H9 (cell line): Measurements from ENCODE around the gene EIF3M. TPM values are rescaled to one million over a fixed set of nuclear protein-coding genes. Genes with fewer than 3 reads are reported as not detected.
A peak's percentile ranks its signal among the peaks of the same experiment; 100 is the strongest.

Experiments used
- DNase-seq: peaks from one replicate; pipeline ENCODE4 v3.0.0-alpha.2; 2017
- H2AFZ ChIP-seq: one replicate; pipeline ENCODE4 v1.6.1; 2013; ENCODE audit warnings: mild to moderate bottlenecking, low read length, control low read depth, moderate library complexity
- H2AK5ac ChIP-seq: 2 replicates; pipeline ENCODE4 v1.6.1; 2013; ENCODE audit warnings: low read length, control low read depth, mixed read lengths; ENCODE audit not compliant: insufficient read length
- H2BK120ac ChIP-seq: one replicate; pipeline ENCODE4 v1.6.1; 2013; ENCODE audit warnings: low read depth, mild to moderate bottlenecking, low read length, control low read depth, inconsistent platforms; ENCODE audit not compliant: poor library complexity, severe bottlenecking
- H2BK12ac ChIP-seq: 2 replicates; pipeline ENCODE4 v1.6.1; 2013; ENCODE audit warnings: low read length, control low read depth, mixed read lengths, low read depth; ENCODE audit not compliant: insufficient read length
- H2BK15ac ChIP-seq: 2 replicates; pipeline ENCODE4 v1.6.1; 2013; ENCODE audit warnings: low read depth, low read length, control low read depth
- H2BK20ac ChIP-seq: one replicate; pipeline ENCODE4 v1.6.1; 2013; ENCODE audit warnings: low read depth, mild to moderate bottlenecking, low read length, control low read depth, inconsistent platforms; ENCODE audit not compliant: poor library complexity, severe bottlenecking
- H2BK5ac ChIP-seq: 2 replicates; pipeline ENCODE4 v1.6.1; 2013; ENCODE audit warnings: low read length, control low read depth, mixed read lengths; ENCODE audit not compliant: insufficient read length
- H3K14ac ChIP-seq: 2 replicates; pipeline ENCODE4 v1.6.1; 2013; ENCODE audit warnings: low read length, control low read depth; ENCODE audit not compliant: insufficient read depth
- H3K18ac ChIP-seq: 2 replicates; pipeline ENCODE4 v1.6.1; 2013; ENCODE audit warnings: low read depth, mild to moderate bottlenecking, mixed read lengths, low read length, control low read depth; ENCODE audit not compliant: insufficient read length
- H3K23ac ChIP-seq: 2 replicates; pipeline ENCODE4 v1.6.1; 2013; ENCODE audit warnings: low read length, control low read depth, mixed read lengths, low read depth; ENCODE audit not compliant: insufficient read length
- H3K23me2 ChIP-seq: 2 replicates; pipeline ENCODE4 v1.6.1; 2013; ENCODE audit warnings: low read depth, mild to moderate bottlenecking, mixed read lengths, low read length, control low read depth; ENCODE audit not compliant: insufficient read length, poor library complexity, severe bottlenecking
- H3K27ac ChIP-seq: 2 replicates; pipeline ENCODE4 v1.5.1; 2013; ENCODE audit warnings: low read length, control low read depth, mixed read lengths, low read depth; ENCODE audit not compliant: insufficient read length
- H3K27me3 ChIP-seq: 2 replicates; pipeline ENCODE4 v1.6.1; 2013; ENCODE audit warnings: low read length, control low read depth, inconsistent platforms; ENCODE audit not compliant: insufficient read depth
- H3K4ac ChIP-seq: 2 replicates; pipeline ENCODE4 v1.6.1; 2013; ENCODE audit warnings: low read depth, mild to moderate bottlenecking, control low read depth, inconsistent platforms, low read length, moderate library complexity
- H3K4me1 ChIP-seq: 2 replicates; pipeline ENCODE4 v1.6.1; 2013; ENCODE audit warnings: low read length, control low read depth, inconsistent platforms; ENCODE audit not compliant: insufficient read depth
- H3K4me2 ChIP-seq: 2 replicates; pipeline ENCODE4 v1.6.1; 2013; ENCODE audit warnings: low read length, control low read depth, mixed read lengths; ENCODE audit not compliant: insufficient read length, insufficient read depth
- H3K56ac ChIP-seq: 2 replicates; pipeline ENCODE4 v1.6.1; 2013; ENCODE audit warnings: low read depth, mild to moderate bottlenecking, mixed read lengths, low read length, control low read depth; ENCODE audit not compliant: insufficient read length
- H3K79me1 ChIP-seq: 2 replicates; pipeline ENCODE4 v1.6.1; 2013; ENCODE audit warnings: low read depth, mild to moderate bottlenecking, moderate library complexity, low read length, control low read depth, inconsistent platforms; ENCODE audit not compliant: insufficient read depth, poor library complexity, severe bottlenecking
- H3K79me2 ChIP-seq: 2 replicates; pipeline ENCODE4 v1.6.1; 2013; ENCODE audit warnings: low read length, control low read depth, inconsistent platforms; ENCODE audit not compliant: insufficient read depth
- H3K9ac ChIP-seq: 2 replicates; pipeline ENCODE4 v1.6.1; 2013; ENCODE audit warnings: low read length, control low read depth, mixed read lengths; ENCODE audit not compliant: insufficient read length; ENCODE audit errors: extremely low read depth
- H3K9me3 ChIP-seq: one replicate; pipeline ENCODE4 v1.6.1; 2013; ENCODE audit warnings: low read depth, low read length, inconsistent platforms; ENCODE audit not compliant: control insufficient read depth
- H3T11ph ChIP-seq: one replicate; pipeline ENCODE4 v1.6.1; 2013; ENCODE audit warnings: mild to moderate bottlenecking, low read length, control low read depth, inconsistent platforms
- H4K20me1 ChIP-seq: one replicate; pipeline ENCODE4 v1.6.1; 2013; ENCODE audit not compliant: control insufficient read depth, insufficient read length, insufficient read depth
- H4K5ac ChIP-seq: 2 replicates; pipeline ENCODE4 v1.6.1; 2013; ENCODE audit warnings: low read depth, mild to moderate bottlenecking, mixed read lengths, low read length, control low read depth; ENCODE audit not compliant: insufficient read length
- H4K8ac ChIP-seq: replicated peaks from 2 replicates; pipeline ENCODE4 v1.6.1; 2013; ENCODE audit warnings: low read length, control low read depth, mixed read lengths, low read depth; ENCODE audit not compliant: insufficient read length
- H4K91ac ChIP-seq: 2 replicates; pipeline ENCODE4 v1.6.1; 2013; ENCODE audit warnings: low read depth, mild to moderate bottlenecking, moderate library complexity, mixed read lengths, low read length, control low read depth; ENCODE audit not compliant: insufficient read length
- H3K27ac Mint-ChIP-seq, 3 experiments: 2 replicates in 2 of 3; 3 replicates in 1 of 3; pipeline ENCODE4 v1.8.0; 2020 to 2021; ENCODE audit warnings: mixed read lengths in 3 of 3, mild to moderate bottlenecking in 1 of 3, moderate library complexity in 1 of 3
- H3K27me3 Mint-ChIP-seq: 2 replicates; pipeline ENCODE4 v1.8.0; 2021; ENCODE audit warnings: low read depth, mild to moderate bottlenecking, moderate library complexity, mixed read lengths
- H3K36me3 Mint-ChIP-seq, 3 experiments: 2 replicates in 2 of 3; 3 replicates in 1 of 3; pipeline ENCODE4 v1.8.0; 2020 to 2021; ENCODE audit warnings: low read depth in 3 of 3, mixed read lengths in 3 of 3; ENCODE audit not compliant: insufficient read depth in 1 of 3
- H3K4me1 Mint-ChIP-seq, 2 experiments: 2 replicates each; pipeline ENCODE4 v1.8.0; 2020; ENCODE audit warnings: mixed read lengths in 2 of 2
- H3K4me3 Mint-ChIP-seq, 2 experiments: 2 replicates in 1 of 2; 3 replicates in 1 of 2; pipeline ENCODE4 v1.8.0; 2020 to 2021; ENCODE audit warnings: mild to moderate bottlenecking in 2 of 2, mixed read lengths in 2 of 2, moderate library complexity in 1 of 2
- H3K9me3 Mint-ChIP-seq, 2 experiments: 2 replicates in 1 of 2; 3 replicates in 1 of 2; pipeline ENCODE4 v1.8.0; 2020; ENCODE audit warnings: mild to moderate bottlenecking in 2 of 2, mixed read lengths in 2 of 2, moderate library complexity in 1 of 2
- WGBS: extraction: QIAGEN DNeasy Blood & Tissue Kit; methylation state at CpG from one replicate; pipeline ENCODE4 v1.1.7; 2013; ENCODE audit warnings: missing lambda C conversion rate, low lambda C conversion rate, mixed read lengths; ENCODE audit not compliant: insufficient read length; ENCODE audit errors: extremely low coverage; 5-methylcytosine and 5-hydroxymethylcytosine counted together
- total RNA-seq: library from RNA; stranded (reverse); gene quantifications from 2 replicates; pipeline ENCODE4 v1.2.1, GENCODE V29; 2021
- TF ChIP-seq, protein P1 (sequence below): fragments of 200-600 bp; sonication (generic); conservative IDR thresholded peaks from 3 replicates; pipeline ENCODE4 v1.8.0; 2021; ENCODE audit warnings: antibody characterized with exemption, mild to moderate bottlenecking

Gene EIF3M
- total RNA-seq, 1 experiment from 2014 or later: 365 TPM

DNA sequence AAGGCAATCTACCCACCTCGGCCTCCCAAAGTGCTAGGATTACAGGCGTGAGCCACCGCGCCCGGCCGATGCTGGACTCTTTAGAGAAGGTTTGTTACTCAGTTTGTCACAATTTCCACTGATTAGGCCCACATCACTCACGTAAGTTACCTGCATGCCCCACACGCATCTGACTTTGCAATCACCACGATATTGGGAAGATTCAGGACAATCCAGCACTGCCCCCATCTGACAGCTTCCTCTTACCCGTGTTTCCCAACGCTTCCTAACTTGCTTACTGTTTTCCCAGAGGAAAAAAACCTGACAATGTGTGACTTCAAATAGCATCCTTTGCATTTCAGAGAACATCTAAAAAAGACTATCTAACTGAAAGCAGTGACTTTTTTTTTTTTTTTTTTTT lies 21.8 kb upstream of the EIF3M start:
- H3K27ac Mint-ChIP-seq: no peak overlapping the region
- H3K9me3 ChIP-seq: no peaks in the 10 kb centered on the region
- no peak for DNase-seq
- H3K36me3 Mint-ChIP-seq: no peaks in the 10 kb centered on the region
- H3K27me3 ChIP-seq: no peaks in the 10 kb centered on the region
- H2AFZ ChIP-seq: no peak overlapping the region
- no peak overlapping the region for H3K9ac ChIP-seq
- WGBS: no CpG with 5 or more reads among the region's 11 CpGs
- no peak overlapping the region for H4K8ac ChIP-seq
- TF ChIP-seq, protein P1, sequence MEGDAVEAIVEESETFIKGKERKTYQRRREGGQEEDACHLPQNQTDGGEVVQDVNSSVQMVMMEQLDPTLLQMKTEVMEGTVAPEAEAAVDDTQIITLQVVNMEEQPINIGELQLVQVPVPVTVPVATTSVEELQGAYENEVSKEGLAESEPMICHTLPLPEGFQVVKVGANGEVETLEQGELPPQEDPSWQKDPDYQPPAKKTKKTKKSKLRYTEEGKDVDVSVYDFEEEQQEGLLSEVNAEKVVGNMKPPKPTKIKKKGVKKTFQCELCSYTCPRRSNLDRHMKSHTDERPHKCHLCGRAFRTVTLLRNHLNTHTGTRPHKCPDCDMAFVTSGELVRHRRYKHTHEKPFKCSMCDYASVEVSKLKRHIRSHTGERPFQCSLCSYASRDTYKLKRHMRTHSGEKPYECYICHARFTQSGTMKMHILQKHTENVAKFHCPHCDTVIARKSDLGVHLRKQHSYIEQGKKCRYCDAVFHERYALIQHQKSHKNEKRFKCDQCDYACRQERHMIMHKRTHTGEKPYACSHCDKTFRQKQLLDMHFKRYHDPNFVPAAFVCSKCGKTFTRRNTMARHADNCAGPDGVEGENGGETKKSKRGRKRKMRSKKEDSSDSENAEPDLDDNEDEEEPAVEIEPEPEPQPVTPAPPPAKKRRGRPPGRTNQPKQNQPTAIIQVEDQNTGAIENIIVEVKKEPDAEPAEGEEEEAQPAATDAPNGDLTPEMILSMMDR: peak; percentile 34; the same call in 2 of the 3 replicates
- H3T11ph ChIP-seq: no peak overlapping the region
- H4K5ac ChIP-seq: no peak overlapping the region
- no peak overlapping the region for H2BK12ac ChIP-seq
- H3K4me1 ChIP-seq: no peaks in the 10 kb centered on the region
- H3K4me2 ChIP-seq: no peak overlapping the region
- H3K27me3 Mint-ChIP-seq: no peaks in the 10 kb centered on the region; the same call in 1 of the 2 replicates
- no peak overlapping the region for H3K4me3 Mint-ChIP-seq
- H2BK5ac ChIP-seq: no peak overlapping the region
- no peak overlapping the region for H4K91ac ChIP-seq
- no peak overlapping the region for H2AK5ac ChIP-seq
- no peak overlapping the region for H2BK15ac ChIP-seq
- H4K20me1 ChIP-seq: no peaks in the 10 kb centered on the region
- H3K27ac ChIP-seq: no peak overlapping the region
- no peaks in the 10 kb centered on the region for H3K9me3 Mint-ChIP-seq
- H3K79me2 ChIP-seq: no peaks in the 10 kb centered on the region
- no peak overlapping the region for H3K56ac ChIP-seq
- no peak overlapping the region for H3K18ac ChIP-seq
- H3K23me2 ChIP-seq: no peaks in the 10 kb centered on the region
- H2BK120ac ChIP-seq: no peak overlapping the region
- H3K4ac ChIP-seq: no peak overlapping the region
- H3K23ac ChIP-seq: no peak overlapping the region
- H3K4me1 Mint-ChIP-seq: no peaks in the 10 kb centered on the region
- H2BK20ac ChIP-seq: no peak overlapping the region
- no peaks in the 10 kb centered on the region for H3K79me1 ChIP-seq
- no peak overlapping the region for H3K14ac ChIP-seq
